ENCODE results near the gene MAD2L1BP. TPM values are rescaled to one million over a fixed set of nuclear protein-coding genes. Genes with fewer than 3 reads are reported as not detected.
A peak's percentile ranks its signal among the peaks of the same experiment; 100 is the strongest.

Gene MAD2L1BP
- total RNA-seq, 1 donor from 2014 or later = 43.5 TPM

DNA sequence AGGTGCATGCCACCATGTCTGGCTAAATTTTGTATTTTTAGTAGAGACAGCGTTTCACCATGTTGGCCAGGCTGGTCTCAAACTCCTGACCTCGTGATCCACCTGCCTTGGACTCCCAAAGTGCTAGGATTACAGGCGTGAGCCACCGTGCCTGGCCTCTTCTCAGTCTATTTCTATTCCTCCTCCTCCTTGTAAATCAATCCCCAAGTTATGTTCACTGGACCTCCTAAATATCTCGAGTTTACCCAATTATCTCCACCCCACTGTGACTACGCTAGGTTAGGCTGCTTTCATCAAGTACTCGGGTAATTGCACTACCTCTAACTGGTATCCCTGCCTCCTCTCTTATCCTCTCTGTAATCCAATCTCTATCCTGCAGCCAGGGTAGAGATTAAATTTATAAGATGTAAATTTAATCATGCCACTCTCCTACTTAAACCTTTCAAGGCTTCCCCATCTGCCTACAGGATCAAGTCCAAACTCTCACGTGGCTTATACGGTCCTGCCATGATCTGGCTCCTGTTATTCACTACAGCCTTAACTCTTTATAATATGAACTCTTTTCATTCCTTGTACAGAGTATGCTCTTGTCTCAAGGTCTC lies 837 bp upstream of the MAD2L1BP start:
- TF ChIP-seq, protein P1, sequence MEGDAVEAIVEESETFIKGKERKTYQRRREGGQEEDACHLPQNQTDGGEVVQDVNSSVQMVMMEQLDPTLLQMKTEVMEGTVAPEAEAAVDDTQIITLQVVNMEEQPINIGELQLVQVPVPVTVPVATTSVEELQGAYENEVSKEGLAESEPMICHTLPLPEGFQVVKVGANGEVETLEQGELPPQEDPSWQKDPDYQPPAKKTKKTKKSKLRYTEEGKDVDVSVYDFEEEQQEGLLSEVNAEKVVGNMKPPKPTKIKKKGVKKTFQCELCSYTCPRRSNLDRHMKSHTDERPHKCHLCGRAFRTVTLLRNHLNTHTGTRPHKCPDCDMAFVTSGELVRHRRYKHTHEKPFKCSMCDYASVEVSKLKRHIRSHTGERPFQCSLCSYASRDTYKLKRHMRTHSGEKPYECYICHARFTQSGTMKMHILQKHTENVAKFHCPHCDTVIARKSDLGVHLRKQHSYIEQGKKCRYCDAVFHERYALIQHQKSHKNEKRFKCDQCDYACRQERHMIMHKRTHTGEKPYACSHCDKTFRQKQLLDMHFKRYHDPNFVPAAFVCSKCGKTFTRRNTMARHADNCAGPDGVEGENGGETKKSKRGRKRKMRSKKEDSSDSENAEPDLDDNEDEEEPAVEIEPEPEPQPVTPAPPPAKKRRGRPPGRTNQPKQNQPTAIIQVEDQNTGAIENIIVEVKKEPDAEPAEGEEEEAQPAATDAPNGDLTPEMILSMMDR (conservative IDR thresholded peaks at IDR 0.05) = no peak
- Mint-ChIP-seq H3K27me3 (ENCODE audit: low read depth) (no peaks in the 10 kb centered on the region), H3K27ac (ENCODE audit: unreplicated experiment) (peak overlapping the region; percentile 96), H3K9me3 (no peaks in the 10 kb centered on the region), H3K4me1 (peaks cover 44% of the 10 kb centered on the region), H3K4me3 (peak overlapping the region; percentile 98), H3K36me3 (ENCODE audit: low read depth) (peaks cover 4% of the 10 kb centered on the region)
- DNase-seq (ENCODE audit: low read depth, low spot score) = no peak

DNA sequence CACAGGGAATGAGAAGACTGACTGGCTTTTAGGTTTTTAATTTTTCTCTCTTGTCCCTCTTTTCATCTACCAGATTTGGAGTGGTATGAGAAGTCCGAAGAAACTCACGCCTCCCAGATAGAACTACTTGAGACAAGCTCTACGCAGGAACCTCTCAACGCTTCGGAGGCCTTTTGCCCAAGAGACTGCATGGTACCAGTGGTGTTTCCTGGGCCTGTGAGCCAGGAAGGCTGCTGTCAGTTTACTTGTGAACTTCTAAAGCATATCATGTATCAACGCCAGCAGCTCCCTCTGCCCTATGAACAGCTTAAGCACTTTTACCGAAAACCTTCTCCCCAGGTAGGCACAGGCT lies 644 bp downstream of the MAD2L1BP start:
- H3K27me3 Mint-ChIP-seq (ENCODE audit: low read depth) = no peaks in the 10 kb centered on the region
- TF ChIP-seq, protein P1 (conservative IDR thresholded peaks at IDR 0.05) = no peak
- no peaks in the 10 kb centered on the region for H3K9me3 Mint-ChIP-seq
- H3K36me3 Mint-ChIP-seq (ENCODE audit: low read depth) = peaks cover 12% of the 10 kb centered on the region
- H3K4me3 Mint-ChIP-seq = peak overlapping the region; percentile 98
- H3K27ac Mint-ChIP-seq (ENCODE audit: unreplicated experiment) = peak overlapping the region; percentile 96
- DNase-seq (ENCODE audit: low read depth, low spot score) = no peak
- peaks cover 42% of the 10 kb centered on the region for H3K4me1 Mint-ChIP-seq

DNA sequence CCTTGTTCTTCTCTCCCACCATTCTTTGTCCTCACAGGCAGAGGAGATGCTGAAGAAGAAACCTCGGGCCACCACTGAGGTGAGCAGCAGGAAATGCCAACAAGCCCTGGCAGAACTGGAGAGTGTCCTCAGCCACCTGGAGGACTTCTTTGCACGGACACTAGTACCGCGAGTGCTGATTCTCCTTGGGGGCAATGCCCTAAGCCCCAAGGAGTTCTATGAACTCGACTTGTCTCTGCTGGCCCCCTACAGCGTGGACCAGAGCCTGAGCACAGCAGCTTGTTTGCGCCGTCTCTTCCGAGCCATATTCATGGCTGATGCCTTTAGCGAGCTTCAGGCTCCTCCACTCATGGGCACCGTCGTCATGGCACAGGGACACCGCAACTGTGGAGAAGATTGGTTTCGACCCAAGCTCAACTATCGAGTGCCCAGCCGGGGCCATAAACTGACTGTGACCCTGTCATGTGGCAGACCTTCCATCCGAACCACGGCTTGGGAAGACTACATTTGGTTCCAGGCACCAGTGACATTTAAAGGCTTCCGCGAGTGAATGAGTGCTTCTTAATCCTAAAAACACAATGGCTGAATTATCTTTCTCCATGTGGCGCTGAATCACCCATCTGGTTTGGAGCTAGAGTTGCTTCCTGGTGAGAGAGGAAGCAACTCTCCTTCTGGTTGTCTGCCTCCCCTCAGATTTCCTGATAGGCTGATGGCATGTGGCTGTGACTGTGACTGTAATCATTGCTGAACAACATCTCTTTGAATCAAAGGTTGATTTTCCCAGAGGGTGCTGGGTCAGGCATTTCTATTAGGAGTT lies 4.6 kb downstream of the MAD2L1BP start:
- TF ChIP-seq, protein P1 (conservative IDR thresholded peaks at IDR 0.05) = no peak
- H3K36me3 Mint-ChIP-seq (ENCODE audit: low read depth) = peaks cover 15% of the 10 kb centered on the region
- DNase-seq (ENCODE audit: low read depth, low spot score) = no peak
- H3K9me3 Mint-ChIP-seq = no peaks in the 10 kb centered on the region
- H3K27me3 Mint-ChIP-seq (ENCODE audit: low read depth) = no peaks in the 10 kb centered on the region
- peaks cover 48% of the 10 kb centered on the region for H3K4me1 Mint-ChIP-seq
- peak overlapping the region; percentile 20 for H3K27ac Mint-ChIP-seq (ENCODE audit: unreplicated experiment)
- H3K4me3 Mint-ChIP-seq = peak overlapping the region; percentile 65

DNA sequence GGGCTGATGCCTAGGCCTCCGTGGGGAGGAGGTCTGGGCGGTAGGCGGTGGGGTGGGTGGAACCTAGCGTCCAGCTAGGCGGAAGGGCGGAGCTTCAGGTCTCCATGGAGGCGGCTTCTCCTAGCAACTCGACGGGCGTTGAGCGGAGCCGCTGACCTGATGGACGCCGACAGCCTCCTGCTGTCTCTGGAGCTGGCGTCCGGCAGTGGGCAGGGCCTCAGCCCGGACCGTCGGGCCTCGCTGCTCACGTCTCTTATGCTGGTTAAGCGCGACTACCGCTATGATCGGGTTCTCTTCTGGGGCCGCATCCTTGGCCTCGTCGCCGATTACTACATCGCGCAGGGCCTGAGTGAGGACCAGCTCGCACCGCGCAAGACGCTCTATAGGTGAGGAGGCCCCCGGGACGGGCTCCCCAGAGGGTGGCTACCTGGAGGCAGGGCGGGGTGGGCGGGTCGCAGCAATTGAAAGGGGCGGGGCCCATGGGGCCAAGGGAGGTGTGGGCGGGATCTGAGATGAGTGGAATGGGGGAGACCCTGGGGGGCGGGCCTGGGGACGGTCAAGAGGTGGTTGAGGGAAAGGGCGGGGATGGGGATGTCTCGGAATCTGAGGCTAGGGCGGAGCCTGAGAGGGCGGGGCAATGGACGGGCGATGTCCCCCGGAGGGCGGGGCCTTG lies 9.4 kb downstream of the MAD2L1BP start, which contains the start of gene RSPH9:
TSS of gene RSPH9 (plus strand) at position 97 of the 673 bp plus-strand sequence. CDS start at position 160, 63 bp downstream.
- Mint-ChIP-seq H3K27me3 (ENCODE audit: low read depth) (no peaks in the 10 kb centered on the region), H3K9me3 (no peaks in the 10 kb centered on the region), H3K4me1 (peaks cover 23% of the 10 kb centered on the region), H3K36me3 (ENCODE audit: low read depth) (peaks cover 8% of the 10 kb centered on the region), H3K27ac (ENCODE audit: unreplicated experiment) (no peak within 1 kb of the TSS), H3K4me3 (peak within 1 kb of the TSS; percentile 76)
- TF ChIP-seq, protein P1 (conservative IDR thresholded peaks at IDR 0.05) = no peak
- peak; percentile 67 for DNase-seq (ENCODE audit: low read depth, low spot score)

DNA sequence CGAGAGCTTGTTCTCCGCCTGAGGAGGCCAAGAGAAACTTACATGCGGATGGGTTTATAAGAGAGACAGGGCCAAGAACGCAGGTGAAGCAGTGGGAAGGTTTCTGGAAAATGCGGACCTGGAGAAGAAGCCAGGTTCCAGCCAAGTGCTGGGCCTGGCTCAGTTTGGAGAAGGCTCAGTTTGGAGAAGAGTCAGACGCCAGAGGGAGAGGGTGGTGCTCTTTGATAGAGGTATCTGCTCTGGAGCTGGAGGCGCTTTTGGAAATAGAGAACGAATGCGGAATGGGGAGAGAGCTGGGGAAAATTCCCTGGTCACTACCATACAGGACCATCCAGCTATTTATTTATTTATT lies 9.9 kb downstream of the MAD2L1BP start:
- DNase-seq (ENCODE audit: low read depth, low spot score) = no peak
- TF ChIP-seq, protein P1 (conservative IDR thresholded peaks at IDR 0.05) = no peak
- Mint-ChIP-seq H3K27ac (ENCODE audit: unreplicated experiment) (no peak overlapping the region), H3K27me3 (ENCODE audit: low read depth) (no peaks in the 10 kb centered on the region), H3K4me3 (peak overlapping the region; percentile 76), H3K36me3 (ENCODE audit: low read depth) (peaks cover 4% of the 10 kb centered on the region), H3K9me3 (no peaks in the 10 kb centered on the region), H3K4me1 (peaks cover 18% of the 10 kb centered on the region)
